BE2C (cell line): ENCODE results near the gene TGFBR2.

Experiments used
- DNase-seq: peaks from one replicate; pipeline ENCODE4 v3.0.0-alpha.2; 2020
- H3K27me3 ChIP-seq: fragments of 250-450 bp; sonication (Bioruptor Pico); 2 replicates; pipeline ENCODE4 v1.5.1; 2020; ENCODE audit warnings: mild to moderate bottlenecking
- H3K36me3 ChIP-seq: fragments of 250-450 bp; sonication (Bioruptor Pico); 2 replicates; pipeline ENCODE4 v1.5.1; 2020; ENCODE audit warnings: mild to moderate bottlenecking
- H3K4me1 ChIP-seq: fragments of 250-450 bp; sonication (Bioruptor Pico); 2 replicates; pipeline ENCODE4 v1.5.1; 2020
- H3K4me3 ChIP-seq: 2 replicates; pipeline ENCODE4 v1.5.1; 2011; ENCODE audit warnings: low read depth, low read length
- H3K9me3 ChIP-seq: fragments of 250-450 bp; sonication (Bioruptor Pico); 2 replicates; pipeline ENCODE4 v1.5.1; 2020
- CTCF ChIP-seq: IDR thresholded peaks from 2 replicates; pipeline ENCODE4 v1.5.1; 2012; ENCODE audit warnings: mild to moderate bottlenecking, low read depth, low read length

The TGFBR2 gene

GRCh38 chr3:30646181-30646876, 39.9 kb downstream of the TGFBR2 start:
- H3K36me3 ChIP-seq = no peaks in the 10 kb centered on the region
- no peaks in the 10 kb centered on the region for H3K4me1 ChIP-seq

DNA sequence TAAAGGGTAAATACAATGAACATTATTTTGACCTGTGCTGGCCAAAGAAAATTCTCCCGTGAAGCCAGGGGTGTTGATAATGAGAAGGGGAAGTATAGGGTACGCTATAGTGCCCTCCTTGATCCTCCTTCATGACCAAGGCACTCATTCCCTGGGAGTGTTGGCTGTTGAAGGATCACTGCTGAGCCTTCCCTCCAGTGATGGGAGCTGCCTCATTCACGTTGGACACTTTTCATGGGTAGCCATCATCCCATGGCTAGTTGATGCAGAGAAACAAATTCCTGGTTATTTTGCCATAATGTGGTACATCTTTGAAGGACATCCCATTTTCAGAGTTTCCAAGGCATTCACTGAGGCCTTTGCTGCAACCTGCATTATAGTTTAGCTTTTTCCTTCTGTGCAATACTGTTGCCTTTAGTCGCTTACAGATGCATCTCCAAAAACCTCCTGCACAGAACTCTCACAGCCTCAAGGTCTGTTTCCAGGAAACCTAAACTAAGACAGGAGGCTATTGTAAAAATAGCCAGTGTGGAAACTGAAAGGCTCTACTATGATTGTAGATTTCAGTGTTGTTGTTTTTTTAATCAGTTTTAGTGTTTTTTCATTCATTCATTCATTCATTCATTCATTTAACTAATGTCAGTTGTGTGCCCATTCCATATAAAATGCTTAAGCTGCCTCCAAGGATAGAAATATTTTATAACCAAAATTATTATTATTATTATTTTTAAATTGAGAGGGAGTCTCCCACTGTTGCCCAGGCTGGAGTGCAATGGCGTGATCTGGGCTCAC, 40.8 kb downstream of the TGFBR2 start:
- H3K27me3 ChIP-seq = no peaks in the 10 kb centered on the region
- H3K9me3 ChIP-seq = no peaks in the 10 kb centered on the region
- DNase-seq = no peak
- H3K4me3 ChIP-seq = no peak overlapping the region
- H3K36me3 ChIP-seq = no peaks in the 10 kb centered on the region
- H3K4me1 ChIP-seq = no peaks in the 10 kb centered on the region
- TF ChIP-seq CTCF = no peak

More at GRCh38 chr3:30646181-30646876, 39.9 kb downstream of the TGFBR2 start:
- no peak overlapping the region for H3K4me3 ChIP-seq
- no peak for DNase-seq
- H3K9me3 ChIP-seq = no peaks in the 10 kb centered on the region
- no peak for TF ChIP-seq CTCF
- H3K27me3 ChIP-seq = no peaks in the 10 kb centered on the region

GRCh38 chr3:30648670-30649357, 42.4 kb downstream of the TGFBR2 start:
- H3K9me3 ChIP-seq = no peaks in the 10 kb centered on the region
- H3K4me1 ChIP-seq = no peaks in the 10 kb centered on the region
- no peak for DNase-seq
- H3K36me3 ChIP-seq = no peaks in the 10 kb centered on the region
- H3K4me3 ChIP-seq = no peak overlapping the region
- no peak for TF ChIP-seq CTCF
- H3K27me3 ChIP-seq = no peaks in the 10 kb centered on the region

GRCh38 chr3:30649572-30650318, 43.3 kb downstream of the TGFBR2 start:
- Histone ChIP-seq H3K36me3 (no peaks in the 10 kb centered on the region), H3K9me3 (no peaks in the 10 kb centered on the region), H3K4me3 (no peak overlapping the region), H3K27me3 (no peaks in the 10 kb centered on the region), H3K4me1 (no peaks in the 10 kb centered on the region)
- no peak for DNase-seq
- no peak for TF ChIP-seq CTCF

GRCh38 chr3:30650348-30650995, 44.1 kb downstream of the TGFBR2 start:
- no peak for DNase-seq
- H3K36me3 ChIP-seq = no peaks in the 10 kb centered on the region
- no peaks in the 10 kb centered on the region for H3K27me3 ChIP-seq
- H3K9me3 ChIP-seq = no peaks in the 10 kb centered on the region
- TF ChIP-seq CTCF = no peak
- no peaks in the 10 kb centered on the region for H3K4me1 ChIP-seq
- no peak overlapping the region for H3K4me3 ChIP-seq
